ENCODE data around the gene B3GALT6. TPM values are rescaled to one million over a fixed set of nuclear protein-coding genes. Genes with fewer than 3 reads are reported as not detected.

B3GALT6 gene
- total RNA-seq, 1 experiment from 2014 or later, result 20.0 TPM

GRCh38 chr1:1234180-1234808 lies 2.3 kb downstream of the B3GALT6 start:
- no peak for DNase-seq (ENCODE audit: low spot score)
- H3K9me3 Mint-ChIP-seq, result peaks cover 3% of the 10 kb centered on the region; the same call in 1 of the 2 replicates
- TF ChIP-seq ZNF138 (CRISPR knock-in tag; conservative IDR thresholded peaks at IDR 0.05) (no peak), EMX1 (CRISPR knock-in tag; IDR thresholded peaks at IDR 0.05) (no peak), ATF2 (CRISPR knock-in tag; IDR thresholded peaks at IDR 0.05; ENCODE audit: borderline replicate concordance, low read depth) (no peak), E2F5 (CRISPR knock-in tag; IDR thresholded peaks at IDR 0.05) (no peak), AFF4 (CRISPR knock-in tag; IDR thresholded peaks at IDR 0.05; ENCODE audit: borderline replicate concordance) (no peak), OVOL2 (CRISPR knock-in tag; IDR thresholded peaks at IDR 0.05; ENCODE audit: borderline replicate concordance) (no peak), FOXP1 (CRISPR knock-in tag; IDR thresholded peaks at IDR 0.05; ENCODE audit: borderline replicate concordance) (no peak), NFYB (CRISPR knock-in tag; conservative IDR thresholded peaks at IDR 0.05; ENCODE audit: low read depth) (no peak), CREM (CRISPR knock-in tag; IDR thresholded peaks at IDR 0.05) (no peak), HMGA2 (CRISPR knock-in tag; IDR thresholded peaks at IDR 0.05) (no peak), ZNF396 (CRISPR knock-in tag; IDR thresholded peaks at IDR 0.05; ENCODE audit: borderline replicate concordance) (no peak), TEAD1 (CRISPR knock-in tag; IDR thresholded peaks at IDR 0.05) (no peak), TEAD4 (CRISPR knock-in tag; IDR thresholded peaks at IDR 0.05) (no peak), ZMAT4 (CRISPR knock-in tag; IDR thresholded peaks at IDR 0.05) (no peak), CBFB (CRISPR knock-in tag; IDR thresholded peaks at IDR 0.05; ENCODE audit: low read depth) (no peak), RORB (CRISPR knock-in tag; IDR thresholded peaks at IDR 0.05) (no peak), ZNF263 (CRISPR knock-in tag; IDR thresholded peaks at IDR 0.05; ENCODE audit: low read depth) (no peak), ZNF232 (CRISPR knock-in tag; IDR thresholded peaks at IDR 0.05) (no peak)
- ChIA-PET POLR2A (no interaction called here), CTCF (no interaction called here)
- H3K27ac Mint-ChIP-seq, result no peak overlapping the region
- ATAC-seq, result no peak
- H3K4me1 Mint-ChIP-seq, result peaks cover 10% of the 10 kb centered on the region
- no peaks in the 10 kb centered on the region for H3K27me3 Mint-ChIP-seq (ENCODE audit: low read depth)
- peak overlapping the region; percentile 60; the same call in 1 of the 2 replicates for H3K4me3 Mint-ChIP-seq
- peaks cover 10% of the 10 kb centered on the region for H3K36me3 Mint-ChIP-seq

GRCh38 chr1:1235016-1235744 lies 3.1 kb downstream of the B3GALT6 start:
- Mint-ChIP-seq H3K27ac (no peak overlapping the region), H3K27me3 (ENCODE audit: low read depth) (no peaks in the 10 kb centered on the region), H3K4me3 (no peak overlapping the region), H3K36me3 (peaks cover 5% of the 10 kb centered on the region), H3K4me1 (peaks cover 10% of the 10 kb centered on the region), H3K9me3 (peaks cover 3% of the 10 kb centered on the region; the same call in 1 of the 2 replicates)
- CTCF ChIA-PET, result no interaction called here
- ATAC-seq, result no peak
- no peak for DNase-seq (ENCODE audit: low spot score)
- POLR2A ChIA-PET, result no interaction called here
- TF ChIP-seq SOX15 (CRISPR knock-in tag; IDR thresholded peaks at IDR 0.05) (no peak), NFYB (CRISPR knock-in tag; conservative IDR thresholded peaks at IDR 0.05; ENCODE audit: low read depth) (no peak), GRHL2 (CRISPR knock-in tag; IDR thresholded peaks at IDR 0.05; ENCODE audit: insufficient replicate concordance, severe bottlenecking) (no peak), EMX1 (CRISPR knock-in tag; IDR thresholded peaks at IDR 0.05) (no peak), SMAD3 (CRISPR knock-in tag; IDR thresholded peaks at IDR 0.05; ENCODE audit: borderline replicate concordance) (no peak), ZBTB21 (CRISPR knock-in tag; IDR thresholded peaks at IDR 0.05; ENCODE audit: borderline replicate concordance) (no peak), E2F1 (CRISPR knock-in tag; IDR thresholded peaks at IDR 0.05) (no peak)

Data from WTC11 (cell line).